Stimulated activated CD4-positive, alpha-beta T cell treated with anti-CD3 and anti-CD28 coated beads, TNF-alpha, amount 100 ng/mL, for 48 hours (primary cell): Measurements from ENCODE around the gene ALDH4A1.
"Not testable (repeated sequence)": the region's sequence is repeated elsewhere in the genome, so short reads cannot be mapped to it uniquely, and the experiment has no call there.

ENCODE experiments used
- DNase-seq, 3 donors: peaks; one replicate each; pipeline ENCODE4 v3.0.0-alpha.2; 2020; ENCODE audit warnings: low read depth in 3 of 3

Gene ALDH4A1

DNA sequence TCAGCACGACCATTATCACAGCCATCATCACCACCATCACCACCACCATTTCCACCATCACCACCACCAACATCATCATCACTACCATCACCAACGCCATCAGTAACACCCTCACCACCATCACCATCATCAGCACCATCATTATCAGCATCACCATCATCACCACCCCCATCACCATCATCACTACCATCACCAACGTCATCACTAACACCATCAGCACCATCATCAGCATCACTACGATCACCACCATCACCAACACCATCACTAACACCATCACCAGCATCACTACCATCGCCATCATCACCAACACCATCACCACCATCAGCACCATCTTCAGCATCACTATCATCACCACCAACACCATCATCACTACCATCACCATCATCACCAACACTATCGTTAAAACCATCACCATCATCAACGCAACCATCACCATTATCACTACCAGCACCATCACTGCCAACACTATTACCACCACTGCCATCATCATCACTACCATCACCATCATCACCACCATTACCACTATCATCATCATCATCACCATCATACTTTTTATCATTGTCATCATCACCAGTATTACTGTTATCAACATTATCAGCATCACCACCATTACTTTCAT is 44.2 kb downstream of the ALDH4A1 start:
- DNase-seq, result no peak

- DNase-seq, result no peak
Observed at GRCh38 chr1:18856435-18856834, 45.9 kb downstream of the ALDH4A1 start.

DNA sequence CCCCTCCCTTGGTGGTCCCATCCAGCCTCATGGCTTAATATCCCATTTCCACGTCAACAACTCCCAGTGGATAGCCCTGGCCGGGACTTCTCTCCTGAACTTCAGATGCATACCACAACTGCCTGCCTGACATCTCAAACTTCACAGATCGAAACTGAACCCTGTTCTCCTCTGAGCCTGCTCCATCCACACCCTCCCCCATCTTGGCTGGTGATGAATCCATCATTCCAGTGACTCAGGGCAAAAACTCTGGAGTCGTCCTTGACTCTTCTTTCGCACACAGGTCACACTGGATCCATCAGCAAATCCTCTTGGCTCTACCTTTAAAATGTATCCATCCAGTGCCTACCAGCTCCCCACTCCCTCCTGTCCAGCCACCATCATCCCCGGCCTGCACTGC is 46.8 kb downstream of the ALDH4A1 start:
- DNase-seq, result no peak

DNA sequence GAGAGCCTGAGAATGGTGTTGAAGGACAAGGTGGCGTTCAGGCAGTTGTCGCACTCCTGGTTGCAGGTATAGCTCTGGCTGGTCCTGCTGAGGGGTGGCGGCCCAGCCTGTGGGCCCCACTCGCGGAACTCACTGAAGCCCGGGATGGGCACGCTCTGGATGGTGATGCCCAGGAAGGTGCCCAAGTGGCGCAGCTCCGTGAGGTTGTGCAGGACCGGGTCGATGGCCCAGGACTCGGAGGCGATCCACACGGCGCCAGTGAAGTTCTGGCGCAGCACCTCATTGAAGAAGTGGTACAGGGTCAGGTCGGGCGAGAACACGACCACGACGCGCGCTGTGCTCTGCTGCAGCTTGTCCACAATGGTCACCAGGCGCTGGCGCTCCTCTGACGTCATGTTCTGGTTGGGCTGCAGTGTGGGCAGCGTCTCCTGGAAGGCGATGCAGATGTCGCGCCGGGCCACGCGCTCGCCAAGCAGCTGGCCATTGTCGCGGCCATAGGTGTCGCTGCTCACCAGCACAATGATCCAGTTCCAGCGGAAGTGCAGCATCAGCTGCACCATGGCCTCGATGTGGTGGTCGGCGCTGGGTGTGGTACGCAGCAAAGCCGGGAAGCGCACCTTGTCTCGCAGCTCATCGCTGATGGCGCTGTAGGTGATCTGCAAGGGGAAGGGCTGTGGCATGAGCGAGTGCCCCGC is 47.9 kb downstream of the ALDH4A1 start:
- no peak for DNase-seq

DNA sequence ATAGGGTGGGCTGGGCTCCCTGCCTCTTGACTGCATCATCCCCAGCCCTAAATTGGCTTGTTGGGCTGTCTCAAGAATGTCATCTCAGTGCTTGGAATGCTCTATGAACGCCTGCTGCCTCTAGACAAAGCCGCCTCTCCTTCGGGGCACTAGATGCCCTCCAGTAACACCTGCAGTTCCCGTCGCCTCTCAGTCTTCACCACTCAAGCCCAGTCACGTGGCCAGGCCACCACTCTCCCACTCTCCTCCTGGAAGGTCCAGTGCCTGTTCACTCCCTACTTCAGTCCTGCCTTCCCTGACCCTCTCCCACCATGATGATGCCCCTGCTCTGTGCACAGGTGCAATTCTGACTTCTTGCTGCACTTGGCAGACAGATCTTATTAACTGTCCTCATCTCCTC is 49.9 kb downstream of the ALDH4A1 start:
- DNase-seq, result no peak

GRCh38 chr1:18849261-18849711 is 53.1 kb downstream of the ALDH4A1 start:
- DNase-seq, result no peak

- not testable (repeated sequence) for DNase-seq
Observed at GRCh38 chr1:18847723-18848122, 54.6 kb downstream of the ALDH4A1 start.

- no peak for DNase-seq
Observed at GRCh38 chr1:18840145-18840544, 62.2 kb downstream of the ALDH4A1 start.

- no peak for DNase-seq
Observed at GRCh38 chr1:18836654-18837053, 65.7 kb downstream of the ALDH4A1 start.

DNA sequence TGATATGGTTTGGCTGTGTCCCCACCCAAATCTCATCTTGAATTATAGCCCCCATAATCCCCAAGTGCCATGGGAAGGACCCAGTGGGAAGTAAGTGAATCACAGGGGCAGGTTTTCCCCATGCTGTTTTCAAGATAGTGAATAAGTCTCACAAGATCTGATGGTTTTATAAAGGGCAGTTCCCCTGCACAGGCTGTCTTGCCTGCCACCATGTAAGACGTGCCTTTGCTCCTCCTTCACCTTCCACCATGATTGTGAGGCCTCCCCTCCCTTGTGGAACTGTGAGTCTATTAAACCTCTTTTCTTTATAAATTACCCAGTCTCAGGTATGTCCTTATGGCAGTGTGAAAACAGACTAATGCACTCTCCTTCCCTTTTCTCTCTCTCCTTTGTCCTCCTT is 70.0 kb downstream of the ALDH4A1 start:
- not testable (repeated sequence) for DNase-seq

GRCh38 chr1:18831656-18832055 is 70.7 kb downstream of the ALDH4A1 start:
- no peak for DNase-seq

DNA sequence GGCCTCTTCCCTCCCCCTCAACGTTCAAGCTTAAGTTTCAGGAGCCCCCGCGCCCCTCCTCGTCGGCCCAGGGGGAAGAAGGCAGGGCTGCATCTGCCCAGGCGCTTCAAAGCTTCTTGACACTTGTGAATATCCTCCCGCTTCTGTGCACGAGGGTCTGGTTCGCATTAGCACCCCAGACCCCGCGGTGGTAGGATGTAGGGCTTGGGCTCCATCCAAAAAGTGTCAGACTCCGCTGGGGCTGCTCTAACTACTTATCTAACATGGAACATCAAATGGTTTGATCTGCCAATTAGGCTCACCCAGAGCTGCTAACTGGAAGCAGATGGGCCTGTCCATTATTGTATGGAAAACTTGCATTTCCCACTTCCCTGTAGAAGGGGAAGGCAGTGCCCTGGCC is 71.8 kb downstream of the ALDH4A1 start:
- DNase-seq, result no peak

DNA sequence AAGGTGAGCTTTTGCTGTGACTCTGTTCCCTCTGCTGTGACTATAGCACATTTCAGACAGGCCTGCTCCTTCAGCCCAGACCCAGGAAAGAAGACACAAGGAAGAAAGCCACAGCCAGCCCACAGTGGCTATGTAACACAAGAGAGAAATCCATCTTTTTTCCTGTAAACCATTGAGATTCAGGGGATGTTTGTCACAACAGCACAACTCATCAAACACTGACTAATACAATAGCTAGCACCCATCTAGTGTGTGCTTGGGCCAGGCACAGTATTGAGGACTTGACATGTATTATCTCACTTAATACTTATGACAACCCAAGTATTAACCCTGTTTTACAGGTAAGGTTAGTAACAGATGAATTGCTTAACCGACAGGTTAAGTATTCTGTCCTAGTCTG is 72.7 kb downstream of the ALDH4A1 start:
- no peak for DNase-seq

DNA sequence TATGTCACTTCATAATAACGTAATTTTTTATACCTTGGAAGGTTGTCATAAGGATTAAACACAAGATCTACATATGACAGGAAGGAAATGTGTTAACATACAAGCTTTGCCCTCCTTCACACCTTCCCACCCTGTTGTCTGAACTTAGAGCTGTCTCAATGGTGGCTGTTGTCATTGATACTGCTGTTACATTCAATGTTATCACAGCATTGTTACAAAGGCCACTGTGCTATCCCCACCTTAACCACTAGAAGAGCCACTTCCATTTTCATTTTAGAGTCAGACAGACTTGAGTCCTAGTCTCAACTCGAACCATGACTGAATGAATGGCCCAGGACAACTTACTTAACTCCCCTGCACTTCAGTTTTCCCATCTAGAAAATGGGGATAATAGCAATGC is 74.1 kb downstream of the ALDH4A1 start:
- no peak for DNase-seq

DNA sequence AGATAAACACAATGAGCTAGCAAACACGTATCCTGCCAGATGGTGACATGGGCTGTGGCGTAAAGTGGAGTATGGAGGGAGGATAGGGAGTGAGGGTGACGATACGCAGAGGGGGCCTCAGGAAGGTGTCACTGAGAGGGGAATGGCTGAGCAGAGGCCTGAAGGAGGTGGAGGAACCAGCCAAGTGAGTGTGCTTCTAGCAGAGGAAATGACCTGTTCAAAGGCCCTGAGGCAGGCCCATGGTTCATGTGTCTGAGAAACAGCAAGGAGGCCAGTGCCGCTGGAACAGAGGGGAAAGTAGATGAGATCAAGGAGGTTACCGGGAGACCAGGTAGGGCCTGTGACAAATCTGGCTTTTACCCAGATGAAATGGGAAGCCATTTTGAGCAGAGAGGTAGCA is 78.9 kb downstream of the ALDH4A1 start:
- DNase-seq, result no peak
